Vagina (tissue), 2 donors: Measurements from ENCODE around the gene SMR3B. TPM values are rescaled to one million over a fixed set of nuclear protein-coding genes. Genes with fewer than 3 reads are reported as not detected.

Experiments used
- DNase-seq, 2 donors: peaks; one replicate each; pipeline ENCODE4 v3.0.0-alpha.2; 2017; ENCODE audit errors: extremely low spot score in 2 of 2
- H3K27ac ChIP-seq: fragments of 200-600 bp; sonication (generic); one replicate; pipeline ENCODE4 v1.5.1; 2019
- H3K27me3 ChIP-seq: fragments of 200-600 bp; sonication (generic); one replicate; pipeline ENCODE4 v1.5.1; 2019
- H3K36me3 ChIP-seq, 2 donors: fragments of 200-600 bp; sonication (generic); one replicate each; pipeline ENCODE4 v1.5.1; 2017 to 2019
- H3K4me1 ChIP-seq: fragments of 200-600 bp; sonication (generic); one replicate; pipeline ENCODE4 v1.5.1; 2019
- H3K4me3 ChIP-seq, 2 donors: fragments of 200-600 bp; sonication (generic); 1 replicate in 1 of 2; 2 replicates in 1 of 2; pipeline ENCODE4 v1.5.1; 2016 to 2019
- H3K9me3 ChIP-seq: fragments of 200-600 bp; sonication (generic); one replicate; pipeline ENCODE4 v1.5.1; 2019
- POLR2A ChIP-seq, 2 donors: fragments of 450-650 bp; IDR thresholded peaks; one replicate each; pipeline ENCODE4 v1.6.1; 2017; ENCODE audit warnings: antibody characterized with exemption in 2 of 2, mild to moderate bottlenecking in 2 of 2, moderate library complexity in 2 of 2
- POLR2AphosphoS5 ChIP-seq, 2 donors: sonication (generic); formaldehyde crosslinking; IDR thresholded peaks; one replicate each; pipeline ENCODE4 v1.9.0; 2017; ENCODE audit warnings: antibody characterized with exemption in 2 of 2, mild to moderate bottlenecking in 2 of 2, low read depth in 1 of 2; ENCODE audit not compliant: insufficient read depth in 1 of 2
- intact Hi-C: fragments of 100-400 bp; cut with DNase I; formaldehyde crosslinking; loops from one replicate; pipeline ENCODE4 v1.15.1; 2023
- total RNA-seq: library from RNA; depleted of rRNA; stranded (reverse); fragments of >200 nt; gene quantifications from one replicate; pipeline ENCODE4 v1.2.3, GENCODE V29; 2016
- TF ChIP-seq, protein P1 (sequence below), 3 experiments: fragments of 450-650 bp in 2 of 3; fragments of 200-600 bp in 1 of 3; sonication (generic) in 1 of 3; IDR thresholded peaks; one replicate each; pipeline ENCODE4 v1.5.1; 2017 to 2019; ENCODE audit warnings: antibody characterized with exemption in 3 of 3, mild to moderate bottlenecking in 2 of 3, moderate library complexity in 2 of 3

The SMR3B gene
- total RNA-seq, 1 donor from 2014 or later: not detected

DNA sequence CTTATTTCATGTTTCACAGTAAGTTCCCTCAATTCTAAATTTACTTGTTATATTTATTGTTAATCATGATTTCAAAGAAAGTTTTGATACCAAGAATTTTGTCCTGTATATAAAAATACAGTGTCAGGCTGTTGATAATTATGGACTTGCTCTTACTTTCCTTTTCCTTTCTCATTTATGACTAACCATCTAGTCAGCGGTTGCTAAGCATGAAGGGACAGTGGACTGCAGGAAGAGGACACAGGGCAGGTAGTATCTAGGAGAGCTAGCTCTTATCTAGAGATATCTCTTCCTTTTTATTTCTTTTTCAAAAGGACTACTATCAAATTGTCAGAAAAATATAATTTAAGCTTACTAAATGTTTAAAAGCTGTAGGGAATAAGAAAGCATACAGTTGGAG lies 16.4 kb downstream of the SMR3B start:
- Histone ChIP-seq H3K36me3 (no peaks in the 10 kb centered on the region), H3K27ac (no peak overlapping the region), H3K9me3 (no peaks in the 10 kb centered on the region), H3K4me3 (no peak overlapping the region), H3K27me3 (no peaks in the 10 kb centered on the region), H3K4me1 (no peaks in the 10 kb centered on the region)
- TF ChIP-seq, protein P1, sequence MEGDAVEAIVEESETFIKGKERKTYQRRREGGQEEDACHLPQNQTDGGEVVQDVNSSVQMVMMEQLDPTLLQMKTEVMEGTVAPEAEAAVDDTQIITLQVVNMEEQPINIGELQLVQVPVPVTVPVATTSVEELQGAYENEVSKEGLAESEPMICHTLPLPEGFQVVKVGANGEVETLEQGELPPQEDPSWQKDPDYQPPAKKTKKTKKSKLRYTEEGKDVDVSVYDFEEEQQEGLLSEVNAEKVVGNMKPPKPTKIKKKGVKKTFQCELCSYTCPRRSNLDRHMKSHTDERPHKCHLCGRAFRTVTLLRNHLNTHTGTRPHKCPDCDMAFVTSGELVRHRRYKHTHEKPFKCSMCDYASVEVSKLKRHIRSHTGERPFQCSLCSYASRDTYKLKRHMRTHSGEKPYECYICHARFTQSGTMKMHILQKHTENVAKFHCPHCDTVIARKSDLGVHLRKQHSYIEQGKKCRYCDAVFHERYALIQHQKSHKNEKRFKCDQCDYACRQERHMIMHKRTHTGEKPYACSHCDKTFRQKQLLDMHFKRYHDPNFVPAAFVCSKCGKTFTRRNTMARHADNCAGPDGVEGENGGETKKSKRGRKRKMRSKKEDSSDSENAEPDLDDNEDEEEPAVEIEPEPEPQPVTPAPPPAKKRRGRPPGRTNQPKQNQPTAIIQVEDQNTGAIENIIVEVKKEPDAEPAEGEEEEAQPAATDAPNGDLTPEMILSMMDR (IDR thresholded peaks at IDR 0.05): no peak
- no peak for TF ChIP-seq POLR2AphosphoS5 (IDR thresholded peaks at IDR 0.05; ENCODE audit: insufficient read depth in 1 of 2, low read depth in 1 of 2)
- TF ChIP-seq POLR2A (IDR thresholded peaks at IDR 0.05): no peak
- no peak for DNase-seq
- intact Hi-C loops: no loop called here

DNA sequence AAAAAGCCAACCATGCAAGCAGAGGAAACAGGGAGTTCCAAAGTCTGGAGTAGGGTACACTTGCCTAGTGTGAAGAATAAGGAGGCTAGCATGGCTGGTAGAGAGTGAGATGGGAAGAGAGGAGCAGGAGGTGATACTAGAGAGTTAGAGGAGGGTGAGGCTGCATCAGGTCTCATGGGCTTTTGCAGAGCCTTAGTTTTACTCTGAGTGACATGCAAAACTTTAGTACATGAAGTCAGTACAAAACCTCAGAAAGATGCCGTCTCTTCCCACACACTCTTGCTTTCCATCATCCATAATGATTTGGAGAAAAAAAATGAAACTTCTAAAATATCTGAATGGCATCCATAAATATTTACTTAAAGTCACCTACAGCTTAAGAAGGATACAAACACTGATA lies 19.8 kb downstream of the SMR3B start:
- intact Hi-C loops: no loop called here
- DNase-seq: no peak
- no peaks in the 10 kb centered on the region for H3K27me3 ChIP-seq
- no peak overlapping the region for H3K27ac ChIP-seq
- TF ChIP-seq, protein P1 (IDR thresholded peaks at IDR 0.05): no peak
- TF ChIP-seq POLR2AphosphoS5 (IDR thresholded peaks at IDR 0.05; ENCODE audit: insufficient read depth in 1 of 2, low read depth in 1 of 2) (no peak), POLR2A (IDR thresholded peaks at IDR 0.05) (no peak)
- no peaks in the 10 kb centered on the region for H3K4me1 ChIP-seq
- H3K9me3 ChIP-seq: no peaks in the 10 kb centered on the region
- no peak overlapping the region for H3K4me3 ChIP-seq
- H3K36me3 ChIP-seq: no peaks in the 10 kb centered on the region

DNA sequence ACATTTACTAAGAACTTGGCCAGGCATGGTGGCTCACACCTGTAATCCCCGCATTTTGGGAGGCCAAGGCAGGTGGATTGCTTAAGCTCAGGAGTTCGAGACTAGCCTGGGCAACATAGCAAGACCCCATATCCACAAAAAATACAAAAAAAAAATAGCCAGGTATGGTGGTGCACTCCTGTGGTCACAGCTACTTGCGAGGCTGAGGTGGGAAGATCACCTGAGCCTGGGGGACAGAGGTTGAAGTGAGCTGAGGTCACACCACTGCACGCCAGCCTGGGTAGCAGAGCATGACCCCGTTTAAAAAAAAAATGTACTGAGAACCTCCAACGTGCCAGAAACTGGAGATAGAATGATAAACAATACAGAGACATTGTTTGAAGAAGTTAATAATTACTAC lies 22.8 kb downstream of the SMR3B start:
- no peaks in the 10 kb centered on the region for H3K36me3 ChIP-seq
- H3K27me3 ChIP-seq: no peaks in the 10 kb centered on the region
- H3K4me3 ChIP-seq: no peak overlapping the region
- DNase-seq: no peak
- no peaks in the 10 kb centered on the region for H3K9me3 ChIP-seq
- H3K4me1 ChIP-seq: no peaks in the 10 kb centered on the region
- intact Hi-C loops: no loop called here
- no peak overlapping the region for H3K27ac ChIP-seq
- TF ChIP-seq POLR2AphosphoS5 (IDR thresholded peaks at IDR 0.05; ENCODE audit: insufficient read depth in 1 of 2, low read depth in 1 of 2) (no peak), POLR2A (IDR thresholded peaks at IDR 0.05) (no peak)
- TF ChIP-seq, protein P1 (IDR thresholded peaks at IDR 0.05): no peak

DNA sequence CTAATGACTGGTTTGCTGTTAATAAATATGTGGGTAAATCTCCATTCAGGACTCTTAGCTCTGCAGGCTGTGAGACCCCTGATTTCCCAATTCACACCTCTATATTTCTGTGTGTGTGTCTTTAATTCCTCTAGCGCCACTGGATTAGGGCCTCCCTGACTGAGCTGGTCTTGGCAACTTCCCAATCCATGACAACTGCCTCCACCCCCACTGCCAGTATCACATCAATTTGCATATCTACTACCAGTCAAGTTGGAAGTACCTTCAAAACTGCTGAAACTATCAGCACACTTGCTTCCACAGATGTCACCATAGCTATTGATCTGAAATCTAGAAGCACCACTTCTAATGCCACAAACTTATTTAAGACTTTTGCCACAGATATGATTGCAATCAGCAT lies 42.4 kb downstream of the SMR3B start:
- TF ChIP-seq POLR2AphosphoS5 (IDR thresholded peaks at IDR 0.05; ENCODE audit: insufficient read depth in 1 of 2, low read depth in 1 of 2) (no peak), POLR2A (IDR thresholded peaks at IDR 0.05) (no peak)
- TF ChIP-seq, protein P1 (IDR thresholded peaks at IDR 0.05): no peak
- Histone ChIP-seq H3K9me3 (peaks cover 7% of the 10 kb centered on the region), H3K27ac (no peak overlapping the region), H3K27me3 (no peaks in the 10 kb centered on the region), H3K4me3 (no peak overlapping the region), H3K36me3 (no peaks in the 10 kb centered on the region), H3K4me1 (no peaks in the 10 kb centered on the region)
- intact Hi-C loops: no loop called here
- DNase-seq: no peak

DNA sequence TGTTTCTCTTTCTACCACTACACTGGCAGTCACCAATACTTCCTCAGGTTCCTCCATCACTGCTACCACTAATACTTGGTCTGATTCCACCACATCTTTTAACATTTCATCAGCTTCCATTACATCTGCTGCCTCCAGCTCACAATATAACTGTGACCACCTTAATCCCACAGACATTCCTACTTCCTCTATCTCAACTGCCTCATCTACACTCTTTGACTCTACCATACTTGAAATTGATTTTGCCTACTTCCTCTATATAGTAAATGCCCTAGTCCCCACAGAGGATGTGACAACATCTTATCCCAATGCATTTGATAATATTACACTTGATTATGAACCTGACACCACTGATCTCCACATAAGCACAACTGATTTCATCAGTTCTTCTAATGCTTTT lies 43.9 kb downstream of the SMR3B start:
- intact Hi-C loops: no loop called here
- Histone ChIP-seq H3K27me3 (no peaks in the 10 kb centered on the region), H3K9me3 (peaks cover 7% of the 10 kb centered on the region), H3K36me3 (no peaks in the 10 kb centered on the region), H3K4me1 (no peaks in the 10 kb centered on the region), H3K4me3 (no peak overlapping the region), H3K27ac (no peak overlapping the region)
- DNase-seq: no peak
- TF ChIP-seq POLR2AphosphoS5 (IDR thresholded peaks at IDR 0.05; ENCODE audit: insufficient read depth in 1 of 2, low read depth in 1 of 2) (no peak), POLR2A (IDR thresholded peaks at IDR 0.05) (no peak)
- TF ChIP-seq, protein P1 (IDR thresholded peaks at IDR 0.05): no peak
